GM10248 (cell line): ENCODE data around the gene FLRT2.

Source experiments
- CTCF ChIA-PET: fragments of 300-600 bp; sonication (Branson Sonifier 250); formaldehyde crosslinking; extraction: SDS; loops from one replicate; lab custom pipeline; 2021; ENCODE audit warnings: antibody characterized with exemption; lab: Yijun Ruan, JAX
- POLR2A ChIA-PET: fragments of 350-650 bp; sonication (Branson Sonifier 250); formaldehyde crosslinking; extraction: SDS; loops from one replicate; lab custom pipeline; 2020; ENCODE audit warnings: antibody characterized with exemption; lab: Yijun Ruan, JAX
- DNase-seq: peaks from one replicate; pipeline ENCODE4 v3.0.0; 2012; ENCODE audit errors: extremely low spot score
- CTCF ChIP-seq: IDR thresholded peaks from 2 replicates; pipeline ENCODE4 v1.5.1; 2012; ENCODE audit warnings: mild to moderate bottlenecking, low read depth; ENCODE audit errors: extremely low read depth, missing control alignments, control extremely low read depth

FLRT2 gene

GRCh38 chr14:85528897-85529631, 880 bp upstream of the FLRT2 start:
- POLR2A ChIA-PET, result no interaction called here
- TF ChIP-seq CTCF, result no peak
- CTCF ChIA-PET, result no interaction called here
- no peak for DNase-seq

- ChIA-PET CTCF (no interaction called here), POLR2A (no interaction called here)
- no peak for DNase-seq
- no peak for TF ChIP-seq CTCF
Observed at GRCh38 chr14:85530626-85531025, 682 bp downstream of the FLRT2 start.

- no peak for TF ChIP-seq CTCF
- no peak for DNase-seq
- ChIA-PET POLR2A (no interaction called here), CTCF (no interaction called here)
Observed at GRCh38 chr14:85531141-85531586, 1.2 kb downstream of the FLRT2 start.

GRCh38 chr14:85531587-85532373, 1.8 kb downstream of the FLRT2 start:
- TF ChIP-seq CTCF, result no peak
- ChIA-PET POLR2A (no interaction called here), CTCF (no interaction called here)
- no peak for DNase-seq

- DNase-seq, result no peak
- ChIA-PET CTCF (no interaction called here), POLR2A (no interaction called here)
- TF ChIP-seq CTCF, result no peak
Observed at GRCh38 chr14:85532374-85533022, 2.6 kb downstream of the FLRT2 start.

- POLR2A ChIA-PET, result no interaction called here
Observed at GRCh38 chr14:85533023-85533860, 3.3 kb downstream of the FLRT2 start.

More at GRCh38 chr14:85533023-85533860, 3.3 kb downstream of the FLRT2 start:
- no peak for DNase-seq
- CTCF ChIA-PET, result no interaction called here
- TF ChIP-seq CTCF, result no peak
